ENCODE results near the gene CACNA2D3.
"Not testable (repeated sequence)": the region's sequence is repeated elsewhere in the genome, so short reads cannot be mapped to it uniquely, and the experiment has no call there.

CACNA2D3 gene

DNA sequence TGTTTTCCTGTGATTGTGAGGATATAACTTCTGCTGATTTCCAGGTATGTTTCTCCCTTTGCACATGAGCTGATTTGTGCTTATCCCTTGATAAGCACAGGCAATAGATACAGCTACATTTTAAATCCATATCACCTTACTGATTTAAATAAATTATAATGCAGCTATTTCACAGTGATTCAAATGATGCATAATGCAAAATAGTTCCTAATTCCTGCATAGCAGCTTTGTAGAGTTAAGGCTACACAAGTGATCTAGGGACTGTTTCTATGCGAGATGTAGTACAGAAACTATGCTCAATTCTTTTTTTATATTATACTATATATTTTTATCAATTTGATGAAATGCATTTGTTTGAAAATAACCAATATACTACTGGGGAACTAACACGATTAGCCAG, 471.3 kb downstream of the CACNA2D3 start:
- no peak for DNase-seq

DNA sequence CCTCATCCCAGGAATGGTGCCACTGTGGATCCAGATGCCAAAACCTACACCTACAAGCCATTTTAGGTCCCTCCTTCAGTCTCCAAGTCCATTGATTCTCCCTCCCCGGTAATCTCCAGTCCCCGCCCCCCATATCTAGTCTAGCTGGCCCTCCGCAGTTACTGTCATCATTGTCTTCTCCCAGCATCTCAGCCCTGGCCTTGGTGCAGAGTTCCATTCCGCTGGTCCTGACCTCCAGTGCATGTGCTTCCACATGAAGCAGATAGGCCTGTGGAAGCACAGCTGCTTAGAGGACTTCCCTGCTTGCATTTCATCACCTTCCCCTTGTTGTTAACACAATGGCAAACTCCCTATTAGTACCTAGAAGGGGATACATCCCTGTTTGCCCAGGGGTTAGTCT, 473.7 kb downstream of the CACNA2D3 start:
- no peak for DNase-seq

DNA sequence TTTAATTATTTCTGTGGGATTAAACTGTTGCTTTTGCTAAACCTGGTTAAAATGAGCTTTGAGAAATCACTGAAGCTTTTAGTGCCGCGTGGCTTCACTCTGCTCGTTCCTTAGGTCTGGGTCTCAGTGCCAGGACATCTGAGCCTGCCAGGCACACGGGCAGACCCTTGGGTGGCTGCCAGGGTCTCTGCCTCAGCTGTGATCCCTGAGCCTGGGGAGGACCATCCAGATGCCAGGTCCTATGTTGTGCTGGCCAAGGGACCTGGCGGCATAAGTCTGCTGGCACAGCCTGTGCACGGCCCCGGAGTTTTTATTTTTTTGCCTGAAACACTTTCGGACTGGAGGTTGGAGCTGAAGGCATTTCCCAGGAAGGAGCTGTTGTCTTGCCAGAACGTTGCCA, 477.4 kb downstream of the CACNA2D3 start:
- no peak for DNase-seq

- no peak for DNase-seq
These were observed 478.3 kb downstream of the CACNA2D3 start for GRCh38 chr3:54600441-54601204.

DNA sequence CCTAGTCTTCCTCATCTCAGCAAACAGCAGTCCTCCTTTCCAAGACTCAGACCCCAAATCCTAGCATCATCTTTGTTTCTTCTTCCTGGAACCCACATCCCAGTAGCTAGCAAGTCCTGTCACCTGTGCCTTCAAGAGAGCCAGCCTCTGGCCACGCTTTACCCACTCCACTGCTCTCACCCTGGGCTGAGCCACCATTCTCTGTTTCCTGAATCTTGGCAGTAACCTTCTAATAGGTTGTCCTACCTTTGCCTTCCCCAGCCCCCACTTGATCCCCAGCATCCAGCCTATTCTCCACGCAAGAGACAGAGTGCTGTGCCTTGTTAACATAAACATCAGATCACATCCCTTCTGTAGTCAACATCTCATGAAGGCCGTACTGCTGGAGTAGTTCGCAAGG, 482.1 kb downstream of the CACNA2D3 start:
- no peak for DNase-seq

DNA sequence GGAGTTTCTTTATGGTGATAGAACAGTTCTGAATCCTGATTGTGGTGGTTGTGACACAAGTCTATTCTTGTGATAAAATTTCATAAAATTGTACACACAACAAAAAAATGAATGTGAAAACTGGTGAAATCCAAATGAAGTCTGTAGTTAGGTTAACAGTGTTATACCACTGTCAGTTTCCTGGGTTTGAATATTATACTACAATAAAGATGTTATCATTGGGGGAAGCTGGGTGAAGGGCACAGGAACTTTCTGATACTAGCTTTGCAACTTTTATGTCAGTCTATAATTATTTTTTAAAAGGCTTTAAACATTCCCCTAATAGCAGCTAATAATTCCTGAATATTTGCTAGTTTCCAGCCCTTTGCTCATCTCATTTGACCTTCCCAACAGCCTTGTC, 485.7 kb downstream of the CACNA2D3 start:
- DNase-seq = no peak

- DNase-seq = no peak
These were observed 496.7 kb downstream of the CACNA2D3 start for GRCh38 chr3:54619053-54619452.

DNA sequence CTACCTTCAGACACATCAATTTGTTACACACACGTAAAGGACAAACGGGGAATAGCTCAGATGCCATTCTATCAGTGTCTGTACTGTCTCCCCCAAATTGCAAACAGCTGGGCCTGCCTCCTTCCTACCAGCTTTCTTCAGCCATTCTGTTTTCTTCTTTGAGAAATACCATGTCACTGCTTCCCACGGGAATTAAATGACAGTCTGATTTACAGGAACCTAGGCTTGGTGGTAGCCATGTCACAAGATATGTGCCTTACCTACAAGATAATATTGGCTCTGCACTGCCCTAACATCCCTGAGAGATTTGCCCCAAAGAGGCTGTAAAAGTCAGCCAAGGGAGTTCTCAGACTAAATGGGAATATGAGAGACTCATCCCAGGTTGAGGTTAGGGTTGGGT, 497.2 kb downstream of the CACNA2D3 start:
- no peak for DNase-seq

GRCh38 chr3:54621184-54621583, 498.8 kb downstream of the CACNA2D3 start:
- no peak for DNase-seq

DNA sequence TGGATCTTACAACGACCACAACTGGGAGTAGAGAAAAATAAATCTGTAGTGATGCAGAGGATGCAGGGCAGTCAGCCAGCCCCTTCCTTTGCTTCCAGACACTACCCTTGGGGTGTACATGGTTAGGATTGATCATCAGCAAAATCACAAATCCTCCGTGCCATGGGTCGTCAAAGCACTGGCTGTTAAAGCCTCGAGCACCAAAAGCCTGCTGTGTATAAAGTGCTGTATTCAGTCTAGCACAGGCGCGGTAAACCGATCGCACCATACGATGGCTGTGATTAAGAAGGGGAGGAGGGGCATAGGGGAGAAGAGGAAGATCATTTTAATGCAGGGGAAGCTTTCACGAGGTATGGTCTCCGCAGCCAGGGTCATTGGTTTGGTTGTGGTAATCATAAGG, 500.3 kb downstream of the CACNA2D3 start:
- DNase-seq = no peak

GRCh38 chr3:54625805-54626787, 503.7 kb downstream of the CACNA2D3 start:
- DNase-seq = no peak

DNA sequence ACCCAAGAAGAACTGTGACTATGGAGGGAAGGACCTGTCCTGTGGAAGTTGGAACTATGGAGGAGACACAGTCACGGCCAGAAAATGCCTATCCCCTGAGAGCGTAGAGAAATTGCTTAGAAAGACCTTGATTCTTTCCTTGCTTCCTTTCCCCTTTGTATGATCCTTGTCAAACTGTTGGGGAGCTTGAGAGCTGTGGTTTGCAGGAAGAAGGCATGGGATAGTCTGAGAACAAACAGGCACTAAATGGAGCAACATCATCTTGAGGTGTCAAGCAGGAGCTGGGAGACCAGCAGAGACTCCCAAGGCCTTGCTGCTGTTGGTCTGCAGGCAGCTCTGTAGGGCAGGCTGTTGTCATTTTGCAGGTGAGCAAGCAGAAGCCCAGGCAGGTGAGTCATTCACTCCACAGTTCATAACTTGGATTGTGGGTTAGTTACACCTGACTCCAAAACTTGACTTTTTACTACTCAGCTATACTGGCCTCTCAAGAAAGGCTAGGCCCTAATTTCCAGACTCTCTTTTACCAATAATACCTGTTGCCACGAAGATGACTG, 506.6 kb downstream of the CACNA2D3 start:
- DNase-seq = no peak

- DNase-seq = no peak
These were observed 507.8 kb downstream of the CACNA2D3 start for GRCh38 chr3:54630101-54630623.

DNA sequence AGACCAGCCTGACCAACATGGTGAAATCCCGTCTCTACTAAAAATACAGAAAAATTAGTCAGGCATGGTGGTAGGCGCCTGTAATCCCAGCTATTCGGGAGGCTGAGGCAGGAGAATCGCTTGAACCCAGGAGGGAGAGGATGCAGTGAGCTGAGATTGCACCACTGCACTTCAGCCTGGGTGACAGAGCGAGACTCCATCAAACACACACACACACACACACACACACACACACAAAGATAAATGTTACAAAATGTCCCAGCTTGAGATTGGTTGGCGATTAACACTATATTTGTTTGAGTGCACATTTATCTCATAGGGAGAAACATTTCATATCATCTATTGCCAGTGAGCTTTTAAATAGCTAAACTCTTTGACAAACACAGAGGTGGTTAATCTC, 508.6 kb downstream of the CACNA2D3 start:
- DNase-seq = not testable (repeated sequence)

DNA sequence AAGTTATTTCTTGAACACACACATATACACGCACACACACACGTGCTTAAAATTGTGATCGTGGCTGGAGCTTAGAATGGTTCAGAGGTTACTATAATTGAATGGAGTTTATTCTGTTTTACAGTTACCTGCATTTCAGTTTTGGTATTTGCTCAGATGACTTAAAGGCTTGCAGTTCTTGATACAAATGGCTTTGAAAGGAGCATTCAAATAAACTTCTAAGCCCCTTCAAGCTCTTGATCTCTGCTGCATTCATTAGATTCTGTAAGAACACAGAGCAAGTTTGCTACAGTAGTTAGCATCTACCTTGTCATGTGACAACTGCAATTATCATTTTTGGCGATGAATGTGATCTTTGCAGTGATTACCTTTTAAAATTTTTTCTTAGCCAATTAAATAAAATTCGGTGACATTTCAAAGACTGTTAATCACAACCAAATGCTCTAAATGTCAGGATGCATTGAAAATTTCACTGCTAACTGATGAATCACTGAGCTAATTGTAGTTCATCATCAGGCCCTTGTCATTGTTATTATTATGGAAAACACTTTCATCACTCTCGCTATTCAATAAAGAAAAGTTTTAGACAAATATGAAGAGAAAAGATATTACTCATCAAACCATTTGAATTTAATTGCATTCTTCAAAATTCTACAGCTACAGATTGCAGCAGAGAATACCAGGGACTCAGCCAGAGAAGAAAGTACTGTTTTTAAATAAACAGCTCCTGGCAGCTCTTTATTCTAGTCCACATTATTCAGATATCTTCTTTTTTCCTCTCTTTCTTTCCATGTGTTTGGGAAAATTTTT, 509.4 kb downstream of the CACNA2D3 start:
- DNase-seq = no peak

- no peak for DNase-seq
These were observed 509.9 kb downstream of the CACNA2D3 start for GRCh38 chr3:54632326-54632665.

DNA sequence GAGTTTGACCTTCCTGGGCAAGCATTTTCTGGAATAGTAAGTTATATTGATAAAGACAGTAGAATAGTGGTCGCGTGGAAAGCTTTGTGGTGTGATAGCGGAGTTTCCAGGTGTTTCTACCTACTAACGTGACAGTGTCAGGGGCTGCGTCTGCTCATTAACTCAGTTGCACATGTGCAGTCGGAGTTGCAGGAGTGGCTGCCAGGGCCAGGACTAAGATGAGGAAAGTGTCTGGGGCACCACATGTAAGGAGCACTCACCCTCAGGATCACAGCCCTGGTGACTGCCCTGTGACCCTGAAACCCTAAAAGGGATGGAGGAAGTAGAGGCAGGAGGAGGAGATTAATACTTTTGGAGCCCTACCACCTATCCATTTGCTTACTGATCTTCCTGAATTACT, 510.5 kb downstream of the CACNA2D3 start:
- DNase-seq = no peak

DNA sequence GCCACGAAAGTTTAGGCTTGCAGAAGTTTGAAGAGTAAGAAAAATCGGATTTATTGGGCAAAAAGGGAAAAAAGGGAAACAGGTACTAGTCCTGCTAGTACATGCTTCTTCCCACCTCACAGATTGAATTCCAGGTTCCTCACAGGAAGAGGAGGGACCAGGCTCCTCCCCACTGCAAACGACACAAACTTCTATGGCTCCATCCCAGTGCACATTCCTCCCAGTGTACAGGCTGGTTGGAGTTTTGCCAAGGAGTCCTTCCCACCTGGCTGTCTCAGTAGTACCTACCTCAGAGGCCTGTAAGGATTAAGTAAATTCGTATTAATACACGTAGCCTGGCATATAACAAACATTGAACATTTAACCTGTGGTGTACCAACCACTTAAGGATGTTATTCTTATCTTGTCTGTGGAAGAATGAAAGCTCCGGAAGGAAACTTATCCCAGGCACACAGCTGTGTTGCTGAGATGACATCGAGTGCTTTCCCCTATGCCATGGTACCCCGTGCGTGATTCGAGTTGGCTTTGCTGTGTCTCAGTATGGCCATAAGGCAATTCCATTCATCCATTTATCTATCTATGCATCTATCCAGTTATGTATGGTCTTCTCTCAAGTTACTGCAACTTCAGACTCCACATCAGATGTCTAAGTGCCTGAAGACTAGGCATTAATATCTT, 511.2 kb downstream of the CACNA2D3 start:
- DNase-seq = no peak

- no peak for DNase-seq
These were observed 511.7 kb downstream of the CACNA2D3 start for GRCh38 chr3:54634122-54634469.

DNA sequence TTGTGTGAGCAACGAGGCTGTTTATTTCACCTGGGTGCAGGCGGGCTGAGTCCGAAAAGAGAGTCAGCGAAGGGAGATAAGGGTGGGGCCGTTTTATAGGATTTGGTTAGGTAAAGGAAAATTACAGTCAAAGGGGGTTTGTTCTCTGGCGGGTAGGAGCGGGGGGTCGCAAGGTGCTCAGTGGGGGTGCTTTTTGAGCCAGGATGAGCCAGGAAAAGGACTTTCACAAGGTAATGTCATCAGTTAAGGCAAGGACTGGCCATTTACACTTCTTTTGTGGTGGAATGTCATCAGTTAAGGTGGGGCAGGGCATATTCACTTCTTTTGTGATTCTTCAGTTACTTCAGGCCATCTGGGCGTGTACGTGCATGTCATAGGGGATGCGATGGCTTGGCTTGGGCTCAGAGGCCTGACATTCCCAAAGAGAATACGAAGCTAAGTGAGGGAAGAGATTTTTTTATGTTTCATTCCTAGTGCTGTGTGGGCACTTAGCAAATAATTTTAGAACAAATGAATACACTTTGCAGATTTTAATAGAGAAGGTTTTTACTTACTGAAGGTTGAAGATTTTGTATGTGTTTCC, 517.5 kb downstream of the CACNA2D3 start:
- DNase-seq = not testable (repeated sequence)

DNA sequence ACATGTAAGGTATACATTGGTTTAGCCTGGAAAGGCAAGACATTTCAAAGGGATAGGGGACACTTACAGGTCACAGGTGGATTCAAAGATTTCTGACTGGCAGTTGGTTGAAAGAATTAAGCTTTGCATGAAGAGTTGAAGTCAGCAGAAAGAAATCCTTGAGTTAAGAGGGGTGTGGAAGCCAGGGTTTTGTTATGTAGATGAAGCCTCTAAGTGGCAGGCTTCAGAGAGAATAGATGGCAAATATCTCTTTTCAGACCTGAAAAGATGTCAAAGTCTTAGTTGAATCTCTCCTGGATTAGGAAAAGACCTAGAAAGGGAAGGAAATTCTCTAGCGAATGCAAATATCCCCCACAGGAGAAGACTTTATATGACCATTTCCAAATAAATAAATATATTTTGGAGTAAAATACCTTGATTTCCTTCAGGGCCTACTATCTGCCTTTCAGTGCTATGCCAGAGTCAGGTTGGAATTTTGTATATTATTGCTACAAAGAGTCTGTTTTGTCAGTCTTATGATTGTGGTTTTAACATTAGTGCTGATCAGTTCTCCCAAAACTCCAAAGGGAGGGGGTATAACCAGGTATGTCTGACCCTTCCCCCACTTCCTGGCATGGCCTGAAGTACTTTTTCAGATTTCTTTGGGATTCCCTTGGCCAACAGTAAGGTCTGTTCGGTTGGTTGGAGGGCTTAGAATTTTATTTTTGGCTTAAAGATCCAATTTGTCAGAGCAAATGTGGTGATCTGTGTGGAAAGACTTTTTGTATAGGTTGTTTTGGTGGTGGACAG, 519.1 kb downstream of the CACNA2D3 start:
- no peak for DNase-seq

Data from NCI-H2107 (cell line).